Measurements from ENCODE around the gene LRRC4.

Gene LRRC4

GRCh38 chr7:128003167-128003566, 28.1 kb downstream of the LRRC4 start:
- no peak for DNase-seq

GRCh38 chr7:128000854-128001265, 30.4 kb downstream of the LRRC4 start:
- DNase-seq = no peak

GRCh38 chr7:128000048-128000447, 31.2 kb downstream of the LRRC4 start:
- no peak for DNase-seq

- DNase-seq = no peak
Observed at GRCh38 chr7:127998671-127999070, 32.6 kb downstream of the LRRC4 start.

GRCh38 chr7:127997226-127997922, 33.9 kb downstream of the LRRC4 start:
- no peak for DNase-seq

GRCh38 chr7:127996253-127997071, 34.8 kb downstream of the LRRC4 start:
- no peak for DNase-seq

GRCh38 chr7:127995881-127996215, 35.4 kb downstream of the LRRC4 start:
- no peak for DNase-seq

- no peak for DNase-seq
Observed at GRCh38 chr7:127995156-127995880, 35.9 kb downstream of the LRRC4 start.

- DNase-seq = no peak
Observed at GRCh38 chr7:127993987-127994386, 37.2 kb downstream of the LRRC4 start.

- DNase-seq = no peak
Observed at GRCh38 chr7:127993317-127993716, 37.9 kb downstream of the LRRC4 start.

- DNase-seq = no peak
Observed at GRCh38 chr7:127988751-127989150, 42.5 kb downstream of the LRRC4 start.

- no peak for DNase-seq
Observed at GRCh38 chr7:127986581-127987521, 44.4 kb downstream of the LRRC4 start.

GRCh38 chr7:127983804-127984332, 47.4 kb downstream of the LRRC4 start:
- DNase-seq = no peak

- no peak for DNase-seq
Observed at GRCh38 chr7:127981965-127982364, 49.3 kb downstream of the LRRC4 start.

GRCh38 chr7:127980901-127981300, 50.3 kb downstream of the LRRC4 start:
- no peak for DNase-seq

GRCh38 chr7:127979728-127980126, 51.5 kb downstream of the LRRC4 start:
- no peak for DNase-seq

- DNase-seq = no peak
Observed at GRCh38 chr7:127979113-127979727, 52.0 kb downstream of the LRRC4 start.

GRCh38 chr7:127978421-127978820, 52.8 kb downstream of the LRRC4 start:
- no peak for DNase-seq
